Cardiac muscle cell (in vitro differentiated cells and primary cell): Measurements from ENCODE around the gene ARHGEF3. TPM values are rescaled to one million over a fixed set of nuclear protein-coding genes. Genes with fewer than 3 reads are reported as not detected.
"Not testable (repeated sequence)": the region's sequence is repeated elsewhere in the genome, so short reads cannot be mapped to it uniquely, and the experiment has no call there.

ENCODE experiments used
- DNase-seq, 2 donors: peaks; one replicate each; pipeline versions ENCODE4 v3.0.0 to v3.0.0-alpha.2; 2010 to 2017; ENCODE audit warnings: low read depth in 1 of 2, low spot score in 1 of 2
- H3K27ac ChIP-seq: fragments of 200-600 bp; sonication (generic); 2 replicates; pipeline ENCODE4 v1.5.1; 2016
- H3K27me3 ChIP-seq: fragments of 200-600 bp; sonication (generic); 2 replicates; pipeline ENCODE4 v1.6.0; 2016; ENCODE audit warnings: control low read depth
- H3K36me3 ChIP-seq: fragments of 200-600 bp; sonication (generic); 2 replicates; pipeline ENCODE4 v1.5.1; 2016; ENCODE audit warnings: control low read depth
- H3K4me1 ChIP-seq: fragments of 200-600 bp; sonication (generic); 2 replicates; pipeline ENCODE4 v1.8.1; 2017; ENCODE audit warnings: low read depth, mild to moderate bottlenecking, mixed run types
- H3K4me3 ChIP-seq: fragments of 200-600 bp; sonication (generic); 2 replicates; pipeline ENCODE4 v1.5.1; 2016; ENCODE audit warnings: mild to moderate bottlenecking
- H3K9me3 ChIP-seq: fragments of 200-600 bp; sonication (generic); 2 replicates; pipeline ENCODE4 v1.5.1; 2017; ENCODE audit warnings: low read depth, mild to moderate bottlenecking, control low read depth
- polyA plus RNA-seq: library from polyadenylated mRNA; unstranded; fragments of >200 nt; fragmentation: Nextera tagmentation; extraction: Ambion mirVana; gene quantifications from 2 replicates; pipeline ENCODE4 v1.2.1, GENCODE V29; 2016
- total RNA-seq: library from RNA; depleted of rRNA; stranded (reverse); fragments of >200 nt; gene quantifications from 2 replicates; pipeline ENCODE4 v1.2.3, GENCODE V29; 2016
- TF ChIP-seq, protein P1 (sequence below): IDR thresholded peaks from 2 replicates; pipeline ENCODE4 v1.5.1; 2012; ENCODE audit warnings: low read depth, mild to moderate bottlenecking, low read length

ARHGEF3 gene
- total and polyA plus RNA-seq, 2 experiments from 2014 or later = 9.3 to 12.8 TPM

DNA sequence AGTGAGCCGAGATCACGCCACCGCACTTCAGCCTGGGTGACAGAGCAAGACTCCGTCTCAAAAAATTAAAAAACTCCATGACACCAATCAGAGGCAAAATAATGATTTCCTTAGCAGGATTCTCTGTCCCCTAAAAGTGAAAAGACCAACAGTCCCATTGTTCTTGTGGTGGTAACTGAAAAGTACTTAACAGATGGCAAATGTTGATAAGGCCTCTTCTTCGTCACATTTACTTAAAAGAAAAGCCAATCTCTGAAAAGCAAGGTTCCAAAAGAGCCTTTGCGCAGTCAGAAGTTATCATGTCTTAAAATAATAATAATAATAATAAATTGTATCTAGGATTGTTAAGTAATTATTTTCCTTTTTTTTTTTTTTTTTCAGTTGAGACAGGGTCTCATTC lies 62.7 kb downstream of the ARHGEF3 start:
- TF ChIP-seq, protein P1, sequence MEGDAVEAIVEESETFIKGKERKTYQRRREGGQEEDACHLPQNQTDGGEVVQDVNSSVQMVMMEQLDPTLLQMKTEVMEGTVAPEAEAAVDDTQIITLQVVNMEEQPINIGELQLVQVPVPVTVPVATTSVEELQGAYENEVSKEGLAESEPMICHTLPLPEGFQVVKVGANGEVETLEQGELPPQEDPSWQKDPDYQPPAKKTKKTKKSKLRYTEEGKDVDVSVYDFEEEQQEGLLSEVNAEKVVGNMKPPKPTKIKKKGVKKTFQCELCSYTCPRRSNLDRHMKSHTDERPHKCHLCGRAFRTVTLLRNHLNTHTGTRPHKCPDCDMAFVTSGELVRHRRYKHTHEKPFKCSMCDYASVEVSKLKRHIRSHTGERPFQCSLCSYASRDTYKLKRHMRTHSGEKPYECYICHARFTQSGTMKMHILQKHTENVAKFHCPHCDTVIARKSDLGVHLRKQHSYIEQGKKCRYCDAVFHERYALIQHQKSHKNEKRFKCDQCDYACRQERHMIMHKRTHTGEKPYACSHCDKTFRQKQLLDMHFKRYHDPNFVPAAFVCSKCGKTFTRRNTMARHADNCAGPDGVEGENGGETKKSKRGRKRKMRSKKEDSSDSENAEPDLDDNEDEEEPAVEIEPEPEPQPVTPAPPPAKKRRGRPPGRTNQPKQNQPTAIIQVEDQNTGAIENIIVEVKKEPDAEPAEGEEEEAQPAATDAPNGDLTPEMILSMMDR = no peak
- Histone ChIP-seq H3K4me3 (no peak overlapping the region), H3K27me3 (no peaks in the 10 kb centered on the region), H3K9me3 (no peaks in the 10 kb centered on the region), H3K27ac (no peak overlapping the region), H3K36me3 (no peaks in the 10 kb centered on the region), H3K4me1 (no peaks in the 10 kb centered on the region)
- no peak for DNase-seq

DNA sequence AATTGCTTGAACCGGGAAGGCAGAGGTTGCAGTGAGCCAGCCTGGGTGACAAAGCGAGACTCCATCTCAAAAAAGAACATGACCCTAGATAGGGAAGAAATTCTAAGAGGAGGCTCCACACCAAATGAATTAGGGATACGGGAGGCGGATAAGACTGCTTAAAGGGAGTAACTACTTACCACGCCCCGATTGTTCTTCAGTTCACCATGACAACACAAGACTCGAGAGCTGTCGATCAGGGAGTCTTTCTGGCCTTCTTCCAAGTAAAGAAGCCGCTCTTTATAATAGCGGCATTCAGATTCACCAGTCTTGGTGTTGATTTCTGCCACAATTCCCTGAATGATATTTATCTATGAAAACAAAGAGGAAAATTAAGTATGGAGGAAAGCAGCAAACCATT lies 64.7 kb downstream of the ARHGEF3 start:
- no peak for DNase-seq
- no peaks in the 10 kb centered on the region for H3K4me1 ChIP-seq
- H3K36me3 ChIP-seq = no peaks in the 10 kb centered on the region
- TF ChIP-seq, protein P1 = no peak
- no peaks in the 10 kb centered on the region for H3K9me3 ChIP-seq
- H3K27me3 ChIP-seq = no peaks in the 10 kb centered on the region
- no peak overlapping the region for H3K4me3 ChIP-seq
- no peak overlapping the region for H3K27ac ChIP-seq

DNA sequence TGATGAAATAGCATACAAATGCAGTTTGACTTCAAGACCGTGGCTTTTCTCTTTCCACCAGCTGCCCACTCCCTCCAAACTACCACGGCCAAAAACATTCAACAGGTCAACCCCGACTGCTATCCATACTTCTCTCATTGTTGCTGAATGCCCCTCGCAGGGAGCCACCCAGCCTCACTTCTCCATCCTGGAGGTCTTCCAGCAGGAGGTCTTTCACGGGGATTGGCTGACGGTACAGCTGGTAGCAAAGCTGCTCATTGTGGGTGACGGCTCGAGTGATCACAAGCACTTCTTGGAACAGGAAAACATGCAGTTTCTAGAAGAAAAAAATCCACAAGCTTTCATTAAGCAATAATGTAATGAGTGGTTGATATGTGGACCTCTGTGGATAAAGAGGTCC lies 69.6 kb downstream of the ARHGEF3 start:
- no peaks in the 10 kb centered on the region for H3K27me3 ChIP-seq
- no peaks in the 10 kb centered on the region for H3K4me1 ChIP-seq
- no peak overlapping the region for H3K27ac ChIP-seq
- no peak for DNase-seq
- no peaks in the 10 kb centered on the region for H3K36me3 ChIP-seq
- TF ChIP-seq, protein P1 = no peak
- H3K4me3 ChIP-seq = no peak overlapping the region
- no peaks in the 10 kb centered on the region for H3K9me3 ChIP-seq

DNA sequence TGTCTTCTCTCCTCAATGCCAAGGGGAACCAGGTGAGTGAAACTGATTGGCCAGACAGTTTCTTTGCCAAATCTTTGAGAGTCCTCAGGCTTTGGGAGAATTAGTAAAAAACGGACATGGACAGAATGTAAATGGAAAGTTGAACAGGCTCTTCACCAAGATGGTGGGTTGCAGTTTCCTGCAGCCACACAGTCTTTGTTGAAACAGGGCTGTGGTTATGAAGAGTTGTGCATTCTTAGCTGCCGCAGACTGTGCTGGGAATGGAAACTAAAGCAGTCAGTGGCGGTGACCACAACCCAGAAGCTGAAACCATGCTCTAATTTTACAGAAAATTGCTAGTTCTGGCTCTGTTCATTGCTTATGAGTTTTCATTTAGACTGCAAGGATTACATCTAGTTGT lies 76.6 kb downstream of the ARHGEF3 start:
- no peaks in the 10 kb centered on the region for H3K36me3 ChIP-seq
- H3K9me3 ChIP-seq = no peaks in the 10 kb centered on the region
- H3K4me1 ChIP-seq = no peaks in the 10 kb centered on the region
- DNase-seq = no peak
- H3K27me3 ChIP-seq = no peaks in the 10 kb centered on the region
- H3K27ac ChIP-seq = no peak overlapping the region
- no peak overlapping the region for H3K4me3 ChIP-seq
- TF ChIP-seq, protein P1 = no peak

DNA sequence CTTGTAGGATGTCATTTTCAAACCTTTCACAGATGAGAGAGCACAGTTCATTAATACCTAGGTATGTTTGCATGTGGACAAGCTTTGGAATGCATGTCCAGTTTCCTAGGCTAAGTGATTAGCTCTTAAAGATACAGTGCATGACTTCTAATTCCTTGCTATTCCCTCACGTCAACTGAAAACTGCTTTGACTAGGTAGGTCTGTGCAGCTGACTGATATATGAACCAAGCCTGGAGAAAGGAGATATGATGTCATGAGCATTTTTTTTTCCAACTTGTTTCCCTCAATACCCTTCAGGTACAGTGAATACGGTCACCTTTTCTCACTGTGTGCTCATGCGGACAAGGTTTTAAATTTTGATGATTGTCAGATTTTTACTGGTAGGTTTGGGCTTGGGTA lies 77.1 kb downstream of the ARHGEF3 start:
- H3K27ac ChIP-seq = no peak overlapping the region
- no peaks in the 10 kb centered on the region for H3K36me3 ChIP-seq
- TF ChIP-seq, protein P1 = no peak
- no peaks in the 10 kb centered on the region for H3K9me3 ChIP-seq
- peak in 1 of 2 donors; percentile 2 for DNase-seq
- H3K4me1 ChIP-seq = no peaks in the 10 kb centered on the region
- H3K27me3 ChIP-seq = no peaks in the 10 kb centered on the region
- H3K4me3 ChIP-seq = no peak overlapping the region

DNA sequence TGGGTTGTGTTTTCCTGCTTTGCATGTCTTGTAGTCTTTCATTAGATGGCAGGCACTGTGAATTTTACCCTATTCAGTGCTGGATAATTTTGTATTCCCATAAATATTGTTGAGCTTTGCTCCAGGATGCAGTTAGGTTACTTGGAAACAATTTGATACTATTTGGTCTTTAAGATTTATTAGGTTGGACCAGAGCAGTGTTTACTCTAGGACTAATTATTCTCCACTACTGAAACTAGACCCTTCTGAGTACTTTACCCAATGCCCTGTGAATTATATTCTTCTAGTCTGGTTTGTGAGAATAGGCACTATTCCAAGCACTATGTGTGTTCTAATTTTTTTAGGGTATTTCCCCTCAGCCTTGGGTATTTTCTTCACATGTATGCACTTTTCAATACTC lies 80.9 kb downstream of the ARHGEF3 start:
- H3K9me3 ChIP-seq = no peaks in the 10 kb centered on the region
- no peak for DNase-seq
- TF ChIP-seq, protein P1 = no peak
- no peaks in the 10 kb centered on the region for H3K27me3 ChIP-seq
- H3K27ac ChIP-seq = no peak overlapping the region
- no peak overlapping the region for H3K4me3 ChIP-seq
- H3K36me3 ChIP-seq = no peaks in the 10 kb centered on the region
- H3K4me1 ChIP-seq = no peaks in the 10 kb centered on the region

DNA sequence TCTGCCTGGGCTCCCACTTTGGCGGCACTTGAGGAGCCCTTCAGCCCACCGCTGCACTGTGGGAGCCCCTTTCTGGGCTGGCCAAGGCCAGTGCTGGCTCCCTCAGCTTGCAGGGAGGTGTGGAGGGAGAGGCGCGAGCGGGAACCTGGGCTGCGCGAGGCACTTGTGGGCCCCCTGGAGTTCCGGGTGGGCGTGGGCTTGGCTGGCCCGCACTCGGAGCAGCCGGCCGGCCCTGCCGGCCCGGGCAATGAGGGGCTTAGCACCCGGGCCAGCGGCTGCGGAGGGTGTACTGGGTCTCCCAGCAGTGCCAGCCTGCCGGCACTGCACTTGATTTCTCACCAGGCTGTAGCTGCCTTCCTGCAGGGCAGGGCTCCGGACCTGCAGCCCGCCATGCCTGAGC lies 82.9 kb downstream of the ARHGEF3 start:
- H3K27ac ChIP-seq, H3K4me3 ChIP-seq, H3K27me3 ChIP-seq, H3K9me3 ChIP-seq, H3K36me3 ChIP-seq, DNase-seq, H3K4me1 ChIP-seq: not testable (repeated sequence)
